ENCODE results near the gene KAT8. TPM values are rescaled to one million over a fixed set of nuclear protein-coding genes. Genes with fewer than 3 reads are reported as not detected.

The KAT8 gene
- total and polyA plus RNA-seq, 9 of the 15 experiments (the other 6 are each of a cell fraction or from before 2014, with no cell fraction given), result 10.0 to 98.5 (median 76.4) TPM

DNA sequence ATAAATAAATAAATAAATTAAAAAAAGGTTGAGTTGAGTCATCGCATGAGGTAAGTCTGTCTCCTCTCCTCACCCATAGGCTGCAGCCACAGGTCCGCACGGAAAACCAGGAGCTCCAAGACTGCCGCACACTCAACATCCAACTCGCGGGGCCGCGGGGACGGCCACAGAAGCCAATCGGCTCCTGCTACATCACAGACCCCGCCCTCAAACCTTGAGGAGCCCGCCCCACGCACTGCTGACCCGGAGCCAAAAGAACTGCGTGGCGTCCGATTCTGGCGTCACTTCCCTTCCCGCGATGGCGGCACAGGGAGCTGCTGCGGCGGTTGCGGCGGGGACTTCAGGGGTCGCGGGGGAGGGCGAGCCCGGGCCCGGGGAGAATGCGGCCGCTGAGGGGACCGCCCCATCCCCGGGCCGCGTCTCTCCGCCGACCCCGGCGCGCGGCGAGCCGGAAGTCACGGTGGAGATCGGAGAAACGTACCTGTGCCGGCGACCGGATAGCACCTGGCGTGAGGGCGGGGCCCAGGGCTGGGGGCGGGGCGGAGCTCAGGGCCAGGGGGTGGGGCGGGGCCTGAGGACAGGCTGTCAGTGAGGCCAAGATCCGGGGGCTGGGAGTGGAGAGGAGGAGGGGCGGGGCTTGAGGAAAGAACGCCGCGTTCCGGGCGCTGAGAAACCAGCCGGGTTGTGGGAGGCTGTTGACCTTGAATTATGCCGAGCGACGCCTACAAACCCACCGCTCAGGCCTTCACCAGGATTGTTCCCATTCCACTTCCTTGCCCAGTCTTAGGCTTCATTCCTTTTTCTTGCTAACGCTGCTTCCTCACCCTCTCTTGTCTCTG, at the start of gene KAT8 (continued):
- TF ChIP-seq, protein P1, sequence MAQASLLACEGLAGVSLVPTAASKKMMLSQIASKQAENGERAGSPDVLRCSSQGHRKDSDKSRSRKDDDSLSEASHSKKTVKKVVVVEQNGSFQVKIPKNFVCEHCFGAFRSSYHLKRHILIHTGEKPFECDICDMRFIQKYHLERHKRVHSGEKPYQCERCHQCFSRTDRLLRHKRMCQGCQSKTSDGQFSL (CRISPR knock-in tag; IDR thresholded peaks at IDR 0.05), result no peak
- TF ChIP-seq, protein P1 (tag; IDR thresholded peaks at IDR 0.05), result no peak
- TF ChIP-seq THRA (IDR thresholded peaks at IDR 0.05) (no peak), ZNF77 (CRISPR knock-in tag; IDR thresholded peaks at IDR 0.05) (no peak), KLF10 (CRISPR knock-in tag; IDR thresholded peaks at IDR 0.05) (no peak), NFIC (IDR thresholded peaks at IDR 0.05) (peak; percentile 70), SMAD3 (CRISPR knock-in tag; conservative IDR thresholded peaks at IDR 0.05) (no peak), ZNF324 (CRISPR knock-in tag; IDR thresholded peaks at IDR 0.05) (no peak), GATA2 (CRISPR knock-in tag; IDR thresholded peaks at IDR 0.05) (no peak), CBX3 (IDR thresholded peaks at IDR 0.05; ENCODE audit: borderline replicate concordance in 1 of 2, low read length in 2 of 2) (no peak), IFI16 (CRISPR knock-in tag; IDR thresholded peaks at IDR 0.05) (no peak), ADNP (tag; IDR thresholded peaks at IDR 0.05) (no peak), CREB3L1 (IDR thresholded peaks at IDR 0.05; ENCODE audit: borderline replicate concordance, low read depth) (no peak), MEIS2 (IDR thresholded peaks at IDR 0.05; ENCODE audit: partially characterized antibody) (no peak), CHCHD3 (CRISPR knock-in tag; IDR thresholded peaks at IDR 0.05) (no peak), FOXK1 (CRISPR knock-in tag; IDR thresholded peaks at IDR 0.05; ENCODE audit: borderline replicate concordance) (no peak), EWSR1 (IDR thresholded peaks at IDR 0.05; ENCODE audit: borderline replicate concordance, low read depth, partially characterized antibody) (no peak), HIVEP1 (CRISPR knock-in tag; IDR thresholded peaks at IDR 0.05) (0 out of 2 replicates have a peak, but pooled peaks have one; percentile 40), GABPA (tag; conservative IDR thresholded peaks at IDR 0.05; ENCODE audit: low read depth) (peak; percentile 99)
- TF ChIP-seq, protein P2, sequence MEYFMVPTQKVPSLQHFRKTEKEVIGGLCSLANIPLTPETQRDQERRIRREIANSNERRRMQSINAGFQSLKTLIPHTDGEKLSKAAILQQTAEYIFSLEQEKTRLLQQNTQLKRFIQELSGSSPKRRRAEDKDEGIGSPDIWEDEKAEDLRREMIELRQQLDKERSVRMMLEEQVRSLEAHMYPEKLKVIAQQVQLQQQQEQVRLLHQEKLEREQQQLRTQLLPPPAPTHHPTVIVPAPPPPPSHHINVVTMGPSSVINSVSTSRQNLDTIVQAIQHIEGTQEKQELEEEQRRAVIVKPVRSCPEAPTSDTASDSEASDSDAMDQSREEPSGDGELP (CRISPR knock-in tag; IDR thresholded peaks at IDR 0.05; ENCODE audit: borderline replicate concordance), result no peak; the same call in 1 of the 2 replicates
- TF ChIP-seq, protein P3, sequence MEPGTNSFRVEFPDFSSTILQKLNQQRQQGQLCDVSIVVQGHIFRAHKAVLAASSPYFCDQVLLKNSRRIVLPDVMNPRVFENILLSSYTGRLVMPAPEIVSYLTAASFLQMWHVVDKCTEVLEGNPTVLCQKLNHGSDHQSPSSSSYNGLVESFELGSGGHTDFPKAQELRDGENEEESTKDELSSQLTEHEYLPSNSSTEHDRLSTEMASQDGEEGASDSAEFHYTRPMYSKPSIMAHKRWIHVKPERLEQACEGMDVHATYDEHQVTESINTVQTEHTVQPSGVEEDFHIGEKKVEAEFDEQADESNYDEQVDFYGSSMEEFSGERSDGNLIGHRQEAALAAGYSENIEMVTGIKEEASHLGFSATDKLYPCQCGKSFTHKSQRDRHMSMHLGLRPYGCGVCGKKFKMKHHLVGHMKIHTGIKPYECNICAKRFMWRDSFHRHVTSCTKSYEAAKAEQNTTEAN (CRISPR knock-in tag; IDR thresholded peaks at IDR 0.05), result no peak
